Lower lobe of right lung (tissue), 2 donors: Measurements from ENCODE around the gene CDT1. TPM values are rescaled to one million over a fixed set of nuclear protein-coding genes. Genes with fewer than 3 reads are reported as not detected.

ENCODE experiments used
- ATAC-seq, 2 donors: fragments of 200-7000 bp; cut with Tn5 transposase; one replicate each; pipeline ENCODE4 v1.9.1; 2020 to 2022; ENCODE audit warnings: mild to moderate bottlenecking in 2 of 2, moderate library complexity in 2 of 2
- DNase-seq: peaks from one replicate; pipeline ENCODE4 v3.0.0-alpha.2; 2020
- H3K27ac ChIP-seq: fragments of 200-600 bp; one replicate; pipeline ENCODE4 v1.8.0; 2022
- H3K27me3 ChIP-seq: fragments of 200-600 bp; one replicate; pipeline ENCODE4 v1.8.0; 2022; ENCODE audit warnings: low read depth
- H3K36me3 ChIP-seq: fragments of 200-600 bp; one replicate; pipeline ENCODE4 v1.8.0; 2022; ENCODE audit warnings: mild to moderate bottlenecking
- H3K4me1 ChIP-seq: fragments of 200-600 bp; one replicate; pipeline ENCODE4 v1.8.0; 2022
- H3K4me3 ChIP-seq: fragments of 200-600 bp; one replicate; pipeline ENCODE4 v1.8.0; 2022; ENCODE audit warnings: mild to moderate bottlenecking
- H3K9me3 ChIP-seq: fragments of 200-600 bp; one replicate; pipeline ENCODE4 v1.8.0; 2022
- CTCF ChIP-seq: fragments of 200-600 bp; IDR thresholded peaks from one replicate; pipeline ENCODE4 v1.8.0; 2022; ENCODE audit warnings: antibody characterized with exemption, mild to moderate bottlenecking
- intact Hi-C: fragments of 100-400 bp; cut with DNase I; formaldehyde crosslinking; loops from one replicate; pipeline ENCODE4 v1.11.0; 2022
- total RNA-seq: library from RNA; stranded (reverse); fragmentation: NEBNext Ultra II Directional; extraction: Animal tissue kit (Norgen Biotek cat#: 25700); gene quantifications from one replicate; pipeline ENCODE4 v1.2.1, GENCODE V29; 2021
- donor health status: DM: no; HTN: yes; CAD: no; lungs with severe emphysema.

Gene CDT1
- total RNA-seq, 1 donor from 2014 or later, result 3.5 TPM

- ATAC-seq, result peak; percentile 3 to 9
Observed at GRCh38 chr16:88812513-88813268, 9.1 kb downstream of the CDT1 start.

DNA sequence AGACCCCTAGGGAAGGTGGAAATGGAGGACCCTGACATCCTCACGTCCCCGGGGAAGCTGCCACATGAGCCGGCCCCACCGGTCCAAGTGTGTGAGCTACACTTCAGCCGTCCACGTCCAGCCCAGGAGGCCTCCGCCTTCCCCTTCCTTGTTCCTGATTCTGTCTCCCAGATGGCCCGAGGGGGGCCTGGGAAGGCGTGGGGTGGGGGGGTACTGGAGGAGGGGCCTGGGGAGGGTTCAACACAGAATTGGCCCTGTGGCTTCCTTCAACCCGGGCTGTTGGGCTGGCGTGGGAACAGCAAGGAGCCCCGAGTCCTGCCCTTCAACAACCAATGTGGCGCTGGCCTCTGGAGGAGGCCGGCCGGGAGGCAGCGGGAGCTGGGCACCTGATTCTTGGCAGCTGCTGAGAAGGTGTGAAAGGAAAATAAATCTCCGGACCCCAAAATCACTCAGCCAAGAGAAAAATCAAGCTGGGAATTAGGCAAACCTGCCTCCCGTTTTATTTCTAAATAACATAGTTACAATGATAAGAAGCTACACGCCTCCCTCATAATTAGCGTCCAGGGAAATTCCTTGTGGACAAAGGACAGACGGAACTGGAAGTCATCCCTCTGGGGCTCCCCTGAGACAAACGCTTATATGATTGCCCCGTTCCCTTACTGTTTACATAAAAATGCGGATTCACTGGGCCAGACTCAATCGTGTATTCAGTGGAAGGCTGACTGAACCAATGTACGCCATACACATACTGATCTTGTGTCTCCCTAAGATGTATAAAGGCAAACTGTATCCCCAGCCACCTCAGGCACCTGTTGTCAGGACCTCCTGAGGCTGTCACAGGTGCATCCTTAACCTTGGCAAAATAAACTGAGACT is 9.9 kb downstream of the CDT1 start:
- no peak overlapping the region for H3K4me3 ChIP-seq
- DNase-seq (no peak), ATAC-seq (no peak)
- H3K27ac ChIP-seq, result peak overlapping the region; percentile 95
- no peaks in the 10 kb centered on the region for H3K27me3 ChIP-seq
- no peaks in the 10 kb centered on the region for H3K9me3 ChIP-seq
- intact Hi-C loops, result no loop called here
- peaks cover 14% of the 10 kb centered on the region for H3K36me3 ChIP-seq
- TF ChIP-seq CTCF, result no peak
- H3K4me1 ChIP-seq, result peaks cover 31% of the 10 kb centered on the region

More at GRCh38 chr16:88812513-88813268, 9.1 kb downstream of the CDT1 start:
- H3K36me3 ChIP-seq, result peaks cover 14% of the 10 kb centered on the region
- peaks cover 31% of the 10 kb centered on the region for H3K4me1 ChIP-seq
- no peaks in the 10 kb centered on the region for H3K27me3 ChIP-seq
- peak overlapping the region; percentile 94 for H3K4me3 ChIP-seq
- H3K9me3 ChIP-seq, result no peaks in the 10 kb centered on the region
- TF ChIP-seq CTCF, result no peak
- H3K27ac ChIP-seq, result peak overlapping the region; percentile 95
- peak; percentile 73 for DNase-seq
- intact Hi-C loops, result no loop called here

GRCh38 chr16:88814144-88814502 is 10.5 kb downstream of the CDT1 start:
- DNase-seq (no peak), ATAC-seq (no peak)
- Histone ChIP-seq H3K4me3 (no peak overlapping the region), H3K27ac (no peak overlapping the region), H3K36me3 (peaks cover 9% of the 10 kb centered on the region), H3K4me1 (peaks cover 31% of the 10 kb centered on the region), H3K9me3 (no peaks in the 10 kb centered on the region), H3K27me3 (no peaks in the 10 kb centered on the region)
- TF ChIP-seq CTCF, result no peak
- intact Hi-C loops, result no loop called here

- intact Hi-C loops, result no loop called here
- Histone ChIP-seq H3K4me3 (no peak overlapping the region), H3K27me3 (no peaks in the 10 kb centered on the region), H3K9me3 (no peaks in the 10 kb centered on the region), H3K27ac (no peak overlapping the region), H3K36me3 (no peaks in the 10 kb centered on the region), H3K4me1 (peaks cover 24% of the 10 kb centered on the region)
- ATAC-seq (no peak), DNase-seq (no peak)
- no peak for TF ChIP-seq CTCF
Observed at GRCh38 chr16:88815227-88815626, 11.6 kb downstream of the CDT1 start.

DNA sequence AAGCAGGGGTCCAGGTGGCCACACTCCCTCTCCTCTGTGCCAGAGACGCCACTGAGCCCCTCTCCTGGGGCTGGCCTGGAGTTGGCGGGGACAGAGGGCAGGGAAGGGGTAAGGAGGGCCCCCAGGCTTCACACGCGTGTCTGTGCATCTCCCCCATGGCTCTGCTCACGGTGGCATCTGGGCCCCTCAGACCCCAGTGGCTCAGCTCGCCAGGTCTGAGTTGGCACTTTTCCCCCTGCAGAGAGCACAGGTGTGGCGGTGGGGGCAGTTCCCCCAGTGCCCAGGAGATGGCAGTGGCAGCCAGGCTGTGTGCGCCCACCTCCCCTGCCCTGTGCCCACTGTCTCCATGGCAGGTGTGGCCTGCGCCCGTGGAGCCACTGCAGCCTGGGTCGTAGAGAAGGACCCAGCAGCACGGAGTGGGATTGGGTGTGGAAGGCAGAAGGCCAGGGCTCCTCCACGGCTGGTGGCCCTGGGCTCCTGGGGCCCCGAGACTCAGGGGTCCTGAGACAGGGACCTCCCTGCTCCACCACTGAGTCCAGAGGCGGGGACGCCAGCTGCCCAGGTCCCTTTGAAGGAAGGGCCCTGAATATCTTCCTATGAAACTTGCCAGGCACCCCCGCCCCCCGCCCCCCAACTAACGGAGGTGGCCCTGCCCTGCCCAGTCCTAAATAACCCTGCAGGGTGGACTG is 12.5 kb downstream of the CDT1 start:
- DNase-seq, result no peak
- intact Hi-C loops, result no loop called here

More for the DNA sequence above, 12.5 kb downstream of the CDT1 start:
- no peak overlapping the region for H3K4me3 ChIP-seq
- no peaks in the 10 kb centered on the region for H3K27me3 ChIP-seq
- ATAC-seq, result no peak
- peak; percentile 71 for TF ChIP-seq CTCF
- H3K36me3 ChIP-seq, result no peaks in the 10 kb centered on the region
- H3K27ac ChIP-seq, result no peak overlapping the region
- peaks cover 16% of the 10 kb centered on the region for H3K4me1 ChIP-seq
- no peaks in the 10 kb centered on the region for H3K9me3 ChIP-seq
